IMR-90 (cell line): ENCODE data around the gene TMPRSS13. TPM values are rescaled to one million over a fixed set of nuclear protein-coding genes. Genes with fewer than 3 reads are reported as not detected.

Experiments
- ATAC-seq: fragments of 200-7000 bp; cut with Tn5 transposase; 2 replicates; pipeline ENCODE4 v1.9.1; 2020; ENCODE audit warnings: low read depth, mild to moderate bottlenecking, moderate library complexity
- BruUV-seq: library from RNA; stranded (reverse); fragments of 400-500 nt; replicated peaks from 2 replicates; lab custom pipeline; 2021; lab: Mats Ljungman, UMichigan
- CTCF ChIA-PET: fragments of 300-600 bp; formaldehyde crosslinking; extraction: SDS; loops from one replicate; lab custom pipeline; 2021; ENCODE audit warnings: antibody characterized with exemption; lab: Yijun Ruan, JAX
- POLR2A ChIA-PET: fragments of 300-600 bp; sonication (Branson Sonifier 250); formaldehyde crosslinking; loops from one replicate; lab custom pipeline; 2022; ENCODE audit warnings: antibody characterized with exemption; ENCODE audit not compliant: unreplicated experiment; lab: Charles Lee
- DNase-seq: peaks from one replicate; pipeline ENCODE4 v3.0.0; 2013
- H2AFZ ChIP-seq: replicated peaks from 2 replicates; pipeline ENCODE3; 2013; ENCODE audit warnings: low read length, mild to moderate bottlenecking; ENCODE audit not compliant: poor library complexity
- H2AK5ac ChIP-seq: 2 replicates; pipeline ENCODE4 v1.6.1; 2013; ENCODE audit warnings: low read depth, low read length, inconsistent platforms
- H2AK9ac ChIP-seq: replicated peaks from 2 replicates; pipeline ENCODE3; 2013; ENCODE audit warnings: mild to moderate bottlenecking, low read depth, low read length, moderate library complexity; ENCODE audit not compliant: poor library complexity
- H2BK120ac ChIP-seq: 2 replicates; pipeline ENCODE4 v1.6.1; 2013; ENCODE audit warnings: low read depth, low read length, inconsistent platforms
- H2BK15ac ChIP-seq: 3 replicates; pipeline ENCODE4 v1.6.1; 2013; ENCODE audit warnings: low read depth, low read length, inconsistent platforms
- H2BK20ac ChIP-seq: 2 replicates; pipeline ENCODE4 v1.6.1; 2013; ENCODE audit warnings: low read depth, mild to moderate bottlenecking, inconsistent platforms, low read length, moderate library complexity
- H2BK5ac ChIP-seq: 2 replicates; pipeline ENCODE4 v1.6.1; 2013; ENCODE audit warnings: mild to moderate bottlenecking, low read depth, low read length, inconsistent platforms; ENCODE audit not compliant: poor library complexity, severe bottlenecking
- H3K14ac ChIP-seq: replicated peaks from 2 replicates; pipeline ENCODE4 v1.6.1; 2013; ENCODE audit warnings: low read depth, low read length, inconsistent platforms
- H3K18ac ChIP-seq: 2 replicates; pipeline ENCODE4 v1.6.1; 2013; ENCODE audit warnings: low read depth, low read length, control low read depth
- H3K23ac ChIP-seq: 2 replicates; pipeline ENCODE4 v1.6.1; 2013; ENCODE audit warnings: low read depth, low read length, inconsistent platforms
- H3K27ac ChIP-seq: 2 replicates; pipeline ENCODE4 v1.5.1; 2013; ENCODE audit warnings: mild to moderate bottlenecking, control low read depth, low read length; ENCODE audit not compliant: insufficient read depth
- H3K27me3 ChIP-seq: 2 replicates; pipeline ENCODE4 v1.6.1; 2013; ENCODE audit warnings: low read length; ENCODE audit not compliant: control insufficient read depth, insufficient read depth
- H3K36me3 ChIP-seq: 2 replicates; pipeline ENCODE4 v1.6.1; 2013; ENCODE audit warnings: low read length, mixed read lengths; ENCODE audit not compliant: control insufficient read depth, insufficient read depth
- H3K4ac ChIP-seq: 2 replicates; pipeline ENCODE4 v1.6.1; 2013; ENCODE audit warnings: low read depth, low read length, inconsistent platforms
- H3K4me1 ChIP-seq: 2 replicates; pipeline ENCODE4 v1.6.1; 2013; ENCODE audit warnings: low read length, mixed read lengths; ENCODE audit not compliant: control insufficient read depth, insufficient read depth
- H3K4me2 ChIP-seq: 2 replicates; pipeline ENCODE4 v1.6.1; 2013; ENCODE audit warnings: low read depth, mild to moderate bottlenecking, control low read depth, low read length, moderate library complexity
- H3K4me3 ChIP-seq: 2 replicates; pipeline ENCODE4 v1.5.1; 2013; ENCODE audit warnings: low read depth, mild to moderate bottlenecking, control low read depth, low read length, moderate library complexity; ENCODE audit not compliant: insufficient read depth
- H3K56ac ChIP-seq: 2 replicates; pipeline ENCODE4 v1.6.1; 2013; ENCODE audit warnings: low read length, inconsistent platforms; ENCODE audit not compliant: insufficient read depth; ENCODE audit errors: extremely low read depth
- H3K79me1 ChIP-seq, 2 experiments: 2 replicates each; pipeline ENCODE4 v1.6.1; 2013; ENCODE audit warnings: low read length in 2 of 2, inconsistent platforms in 1 of 2, low read depth in 1 of 2
- H3K9ac ChIP-seq: 2 replicates; pipeline ENCODE4 v1.6.1; 2013; ENCODE audit warnings: low read depth, low read length, control low read depth
- H3K9me1 ChIP-seq: 2 replicates; pipeline ENCODE4 v1.6.1; 2013; ENCODE audit warnings: low read length, inconsistent platforms; ENCODE audit not compliant: insufficient read depth
- H3K9me3 ChIP-seq: 2 replicates; pipeline ENCODE4 v1.6.1; 2013; ENCODE audit warnings: low read length; ENCODE audit not compliant: control insufficient read depth, insufficient read depth
- H4K20me1 ChIP-seq: 2 replicates; pipeline ENCODE4 v1.6.1; 2013; ENCODE audit warnings: low read length, inconsistent platforms; ENCODE audit not compliant: insufficient read depth
- H4K5ac ChIP-seq: 2 replicates; pipeline ENCODE4 v1.6.1; 2013; ENCODE audit warnings: mild to moderate bottlenecking, low read depth, low read length, control low read depth
- H4K8ac ChIP-seq, 2 experiments: 2 replicates each; pipeline ENCODE4 v1.6.1; 2013; ENCODE audit warnings: low read depth in 2 of 2, low read length in 2 of 2, control low read depth in 1 of 2, inconsistent platforms in 1 of 2
- H4K91ac ChIP-seq: 2 replicates; pipeline ENCODE4 v1.6.1; 2013; ENCODE audit warnings: low read depth, low read length, inconsistent platforms; ENCODE audit not compliant: insufficient read depth
- CHD1 ChIP-seq: IDR thresholded peaks from 2 replicates; pipeline ENCODE4 v1.6.1; 2012; ENCODE audit warnings: low read depth, low read length, improper control_type of control experiment
- ELK1 ChIP-seq: fragments of 150-350 bp; IDR thresholded peaks from 2 replicates; pipeline ENCODE4 v1.6.1; 2016; ENCODE audit warnings: low read depth, mild to moderate bottlenecking, low read length, moderate library complexity, borderline replicate concordance
- FOS ChIP-seq: fragments of 150-350 bp; IDR thresholded peaks from 2 replicates; pipeline ENCODE4 v1.6.1; 2016; ENCODE audit warnings: low read depth, low read length
- NFE2L2 ChIP-seq: fragments of 150-350 bp; IDR thresholded peaks from 2 replicates; pipeline ENCODE4 v1.6.1; 2016; ENCODE audit warnings: low read depth, mild to moderate bottlenecking, low read length
- WGBS, 2 experiments: methylation state at CpG; one replicate each; pipeline versions ENCODE4 v1.1.5 to v1.1.7; 2013; ENCODE audit warnings: missing lambda C conversion rate in 2 of 2; ENCODE audit not compliant: insufficient read length in 1 of 2; ENCODE audit errors: extremely low coverage in 2 of 2; 5-methylcytosine and 5-hydroxymethylcytosine counted together
- dilution Hi-C: fragments of 300-500 bp; cut with HindIII; formaldehyde crosslinking; loops from one replicate; pipeline ENCODE4 v1.14.3; 2018; ENCODE audit warnings: low sequenced_read_pairs; ENCODE audit not compliant: unreplicated experiment
- in situ Hi-C: fragments of 300-500 bp; cut with MboI; formaldehyde crosslinking; loops from 3 replicates; pipeline ENCODE4 v1.14.3; 2019; ENCODE audit warnings: low sequenced_read_pairs, inconsistent platforms, mixed read lengths
- intact Hi-C: fragments of 100-400 bp; cut with micrococcal nuclease; formaldehyde crosslinking; loops from 2 replicates; pipeline ENCODE4 v1.10.0; 2022
- polyA plus RNA-seq, 3 experiments: library from polyadenylated mRNA; depleted of rRNA; stranded (reverse); fragments of >200 nt; gene quantifications; 2 replicates each; pipeline ENCODE4 v1.2.3, GENCODE V29; 2012; ENCODE audit warnings: low replicate concordance in 1 of 3
- total RNA-seq: library from RNA; depleted of rRNA; stranded (reverse); fragments of >200 nt; gene quantifications from 2 replicates; pipeline ENCODE4 v1.2.3, GENCODE V29; 2012
- TF ChIP-seq, protein P1 (sequence below): conservative IDR thresholded peaks from 2 replicates; pipeline ENCODE4 v1.5.1; 2012; ENCODE audit warnings: mild to moderate bottlenecking, low read depth, low read length, improper control_type of control experiment

The TMPRSS13 gene
- total and polyA plus RNA-seq, 2 of the 4 experiments (the other 2 are of a cell fraction) = not detected

GRCh38 chr11:117970400-117971024 lies 41.3 kb upstream of the TMPRSS13 start:
- no peak overlapping the region for H2BK120ac ChIP-seq
- H3K14ac ChIP-seq = no peak overlapping the region
- no peak overlapping the region for H2BK15ac ChIP-seq
- WGBS, 2 experiments = no CpG with 5 or more reads among the region's 4 CpGs
- no peak overlapping the region for H4K91ac ChIP-seq
- no peak overlapping the region for H3K23ac ChIP-seq
- H2BK5ac ChIP-seq = no peak overlapping the region
- no peaks in the 10 kb centered on the region for H3K9me3 ChIP-seq
- ATAC-seq = no peak
- no peak overlapping the region for H3K4me3 ChIP-seq
- no TSS peak for BruUV-seq
- H4K20me1 ChIP-seq = no peaks in the 10 kb centered on the region
- TF ChIP-seq CHD1 = no peak
- no peak for TF ChIP-seq ELK1
- no peak for TF ChIP-seq FOS
- TF ChIP-seq, protein P1, sequence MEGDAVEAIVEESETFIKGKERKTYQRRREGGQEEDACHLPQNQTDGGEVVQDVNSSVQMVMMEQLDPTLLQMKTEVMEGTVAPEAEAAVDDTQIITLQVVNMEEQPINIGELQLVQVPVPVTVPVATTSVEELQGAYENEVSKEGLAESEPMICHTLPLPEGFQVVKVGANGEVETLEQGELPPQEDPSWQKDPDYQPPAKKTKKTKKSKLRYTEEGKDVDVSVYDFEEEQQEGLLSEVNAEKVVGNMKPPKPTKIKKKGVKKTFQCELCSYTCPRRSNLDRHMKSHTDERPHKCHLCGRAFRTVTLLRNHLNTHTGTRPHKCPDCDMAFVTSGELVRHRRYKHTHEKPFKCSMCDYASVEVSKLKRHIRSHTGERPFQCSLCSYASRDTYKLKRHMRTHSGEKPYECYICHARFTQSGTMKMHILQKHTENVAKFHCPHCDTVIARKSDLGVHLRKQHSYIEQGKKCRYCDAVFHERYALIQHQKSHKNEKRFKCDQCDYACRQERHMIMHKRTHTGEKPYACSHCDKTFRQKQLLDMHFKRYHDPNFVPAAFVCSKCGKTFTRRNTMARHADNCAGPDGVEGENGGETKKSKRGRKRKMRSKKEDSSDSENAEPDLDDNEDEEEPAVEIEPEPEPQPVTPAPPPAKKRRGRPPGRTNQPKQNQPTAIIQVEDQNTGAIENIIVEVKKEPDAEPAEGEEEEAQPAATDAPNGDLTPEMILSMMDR = no peak
- TF ChIP-seq NFE2L2 = no peak
- H2AK5ac ChIP-seq = no peak overlapping the region
- no peak overlapping the region for H4K8ac ChIP-seq
- no peaks in the 10 kb centered on the region; the same call in 1 of the 2 replicates for H3K27me3 ChIP-seq
- no peaks in the 10 kb centered on the region for H3K79me1 ChIP-seq
- ChIA-PET CTCF (interaction anchor here (0.6 kb wide), 1 partner anchor 15 kb away, joined by 3 read pairs; no protein-coding TSS in a partner anchor), POLR2A (no interaction called here)
- dilution Hi-C loops (no loop called here), in situ Hi-C loops (no loop called here), intact Hi-C loops (no loop called here)
- no peak overlapping the region for H3K4ac ChIP-seq
- H3K4me1 ChIP-seq = no peaks in the 10 kb centered on the region
- H3K36me3 ChIP-seq = no peaks in the 10 kb centered on the region
- no peak overlapping the region for H3K4me2 ChIP-seq
- no peak overlapping the region for H3K9ac ChIP-seq
- DNase-seq = no peak
- no peak overlapping the region for H3K18ac ChIP-seq
- no peak overlapping the region for H2AFZ ChIP-seq
- H4K5ac ChIP-seq = no peak overlapping the region
- no peaks in the 10 kb centered on the region for H3K9me1 ChIP-seq
- no peak overlapping the region for H2AK9ac ChIP-seq
- H3K56ac ChIP-seq = no peak overlapping the region
- H2BK20ac ChIP-seq = no peak overlapping the region
- no peak overlapping the region for H3K27ac ChIP-seq
